Prostate gland (tissue), 2 donors: ENCODE data around the gene ABCF2.

Source experiments
- CTCF ChIP-seq, 4 experiments: fragments of 200-600 bp in 2 of 4; fragments of 450-650 bp in 2 of 4; sonication (generic) in 2 of 4; IDR thresholded peaks; 1 replicate in 3 of 4; 2 replicates in 1 of 4; pipeline ENCODE4 v1.5.1; 2016 to 2019; ENCODE audit warnings: antibody characterized with exemption in 4 of 4, mild to moderate bottlenecking in 2 of 4, moderate library complexity in 2 of 4
- POLR2A ChIP-seq: fragments of 450-650 bp; IDR thresholded peaks from one replicate; pipeline ENCODE4 v1.6.1; 2016; ENCODE audit warnings: antibody characterized with exemption, mild to moderate bottlenecking
- POLR2AphosphoS5 ChIP-seq: sonication (generic); formaldehyde crosslinking; IDR thresholded peaks from one replicate; pipeline ENCODE4 v1.6.1; 2017; ENCODE audit warnings: antibody characterized with exemption

- TF ChIP-seq CTCF (IDR thresholded peaks at IDR 0.05) = no peak
- TF ChIP-seq POLR2A = no peak
- no peak for TF ChIP-seq POLR2AphosphoS5
Observed at GRCh38 chr7:151179287-151179860, 47.6 kb downstream of the ABCF2 start.
